ENCODE data around the gene PDLIM1. TPM values are rescaled to one million over a fixed set of nuclear protein-coding genes. Genes with fewer than 3 reads are reported as not detected.
A peak's percentile ranks its signal among the peaks of the same experiment; 100 is the strongest.

Gene PDLIM1
- total RNA-seq (7.3 TPM), polyA plus RNA-seq (1 to 10 TPM in 2 of 4 donors, under 1 TPM in 1, not detected in 1; 0.83 to 3.5 (median 1.8) TPM)

- Mint-ChIP-seq H3K9me3 (peaks cover 0 to 2% (median 0%) of the 10 kb centered on the region in 7 donors), H3K36me3 (no peaks in the 10 kb centered on the region), H3K27ac (peak within 1 kb of the TSS in 1 of 3 donors; percentile 48), H3K27me3 (peaks cover 61% of the 10 kb centered on the region), H3K4me1 (peaks cover 0 to 32% (median 6%) of the 10 kb centered on the region in 4 donors), H3K4me3 (peak within 1 kb of the TSS; percentile 6 to 82 (median 67))
- Histone ChIP-seq H3K4me1 (ENCODE audit: control insufficient read depth, insufficient read depth, low read length, poor library complexity, severe bottlenecking) (peaks cover 14% of the 10 kb centered on the region), H3K36me3 (ENCODE audit: control insufficient read depth, insufficient read depth, low read length) (no peaks in the 10 kb centered on the region), H3K4me3 (ENCODE audit: low read depth, low read length) (no peak within 1 kb of the TSS), H3K27me3 (ENCODE audit: control insufficient read depth, insufficient read depth, low read length) (peaks cover 22% of the 10 kb centered on the region), H3K27ac (ENCODE audit: insufficient read depth, low read length, poor library complexity, severe bottlenecking) (no peak within 1 kb of the TSS), H3K9me3 (ENCODE audit: control insufficient read depth in 2 of 2, low read length in 2 of 2) (no peaks in the 10 kb centered on the region)
- DNase-seq (peak in 1 of 3 donors; percentile 53), ATAC-seq (ENCODE audit: low read depth in 2 of 2) (peak; percentile 57 to 58)
Observed at GRCh38 chr10:95290461-95291364, at the start of gene PDLIM1. Gene PDLIM1, minus strand, starts transcription at chr10:95291003. Its CDS starts 88 bp downstream, at chr10:95290915.

- Histone ChIP-seq H3K4me1 (ENCODE audit: control insufficient read depth, insufficient read depth, low read length, poor library complexity, severe bottlenecking) (no peaks in the 10 kb centered on the region), H3K9me3 (ENCODE audit: control insufficient read depth in 2 of 2, low read length in 2 of 2) (no peaks in the 10 kb centered on the region), H3K4me3 (ENCODE audit: low read depth, low read length) (no peak overlapping the region), H3K27ac (ENCODE audit: insufficient read depth, low read length, poor library complexity, severe bottlenecking) (no peak overlapping the region), H3K27me3 (ENCODE audit: control insufficient read depth, insufficient read depth, low read length) (peaks cover 2% of the 10 kb centered on the region), H3K36me3 (ENCODE audit: control insufficient read depth, insufficient read depth, low read length) (no peaks in the 10 kb centered on the region)
- ATAC-seq (ENCODE audit: low read depth in 2 of 2) (no peak), DNase-seq (no peak)
- Mint-ChIP-seq H3K4me3 (no peak overlapping the region), H3K4me1 (no peaks in the 10 kb centered on the region), H3K36me3 (no peaks in the 10 kb centered on the region), H3K9me3 (no peaks in the 10 kb centered on the region), H3K27ac (no peak overlapping the region), H3K27me3 (peaks cover 2% of the 10 kb centered on the region)
Observed at GRCh38 chr10:95339863-95340262, 49.1 kb upstream of the PDLIM1 start.

- DNase-seq (no peak), ATAC-seq (ENCODE audit: low read depth in 2 of 2) (no peak)
- no peak overlapping the region for H3K4me3 ChIP-seq (ENCODE audit: low read depth, low read length)
- no peak overlapping the region for H3K27ac Mint-ChIP-seq
- peaks cover 4% of the 10 kb centered on the region for H3K27me3 Mint-ChIP-seq
- H3K4me1 ChIP-seq (ENCODE audit: control insufficient read depth, insufficient read depth, low read length, poor library complexity, severe bottlenecking) = no peaks in the 10 kb centered on the region
- no peaks in the 10 kb centered on the region for H3K9me3 ChIP-seq (ENCODE audit: control insufficient read depth in 2 of 2, low read length in 2 of 2)
- H3K36me3 Mint-ChIP-seq = no peaks in the 10 kb centered on the region
- no peak overlapping the region for H3K4me3 Mint-ChIP-seq
- peaks cover 2% of the 10 kb centered on the region for H3K27me3 ChIP-seq (ENCODE audit: control insufficient read depth, insufficient read depth, low read length)
- H3K9me3 Mint-ChIP-seq = no peaks in the 10 kb centered on the region
- H3K27ac ChIP-seq (ENCODE audit: insufficient read depth, low read length, poor library complexity, severe bottlenecking) = no peak overlapping the region
- no peaks in the 10 kb centered on the region for H3K4me1 Mint-ChIP-seq
- no peaks in the 10 kb centered on the region for H3K36me3 ChIP-seq (ENCODE audit: control insufficient read depth, insufficient read depth, low read length)
Observed at GRCh38 chr10:95337423-95338160, 46.8 kb upstream of the PDLIM1 start.

GRCh38 chr10:95336702-95337101, 45.9 kb upstream of the PDLIM1 start:
- peaks cover 2% of the 10 kb centered on the region for H3K27me3 ChIP-seq (ENCODE audit: control insufficient read depth, insufficient read depth, low read length)
- no peak overlapping the region for H3K4me3 Mint-ChIP-seq
- H3K9me3 ChIP-seq (ENCODE audit: control insufficient read depth in 2 of 2, low read length in 2 of 2) = no peaks in the 10 kb centered on the region
- H3K27ac Mint-ChIP-seq = no peak overlapping the region
- no peak for ATAC-seq (ENCODE audit: low read depth in 2 of 2)
- H3K4me3 ChIP-seq (ENCODE audit: low read depth, low read length) = no peak overlapping the region
- no peaks in the 10 kb centered on the region for H3K36me3 ChIP-seq (ENCODE audit: control insufficient read depth, insufficient read depth, low read length)
- no peaks in the 10 kb centered on the region for H3K4me1 Mint-ChIP-seq
- no peaks in the 10 kb centered on the region for H3K4me1 ChIP-seq (ENCODE audit: control insufficient read depth, insufficient read depth, low read length, poor library complexity, severe bottlenecking)
- peaks cover 4% of the 10 kb centered on the region for H3K27me3 Mint-ChIP-seq
- H3K9me3 Mint-ChIP-seq = peaks cover 0 to 2% (median 0%) of the 10 kb centered on the region in 7 donors
- no peaks in the 10 kb centered on the region for H3K36me3 Mint-ChIP-seq
- DNase-seq = no peak
- H3K27ac ChIP-seq (ENCODE audit: insufficient read depth, low read length, poor library complexity, severe bottlenecking) = no peak overlapping the region

GRCh38 chr10:95335933-95336699, 45.3 kb upstream of the PDLIM1 start:
- ATAC-seq (ENCODE audit: low read depth in 2 of 2) = no peak
- no peaks in the 10 kb centered on the region for H3K36me3 Mint-ChIP-seq
- no peak overlapping the region for H3K4me3 ChIP-seq (ENCODE audit: low read depth, low read length)
- H3K9me3 ChIP-seq (ENCODE audit: control insufficient read depth in 2 of 2, low read length in 2 of 2) = no peaks in the 10 kb centered on the region
- no peaks in the 10 kb centered on the region for H3K4me1 Mint-ChIP-seq
- no peak overlapping the region for H3K4me3 Mint-ChIP-seq
- peaks cover 0 to 2% (median 0%) of the 10 kb centered on the region in 7 donors for H3K9me3 Mint-ChIP-seq
- peaks cover 4% of the 10 kb centered on the region for H3K27me3 Mint-ChIP-seq
- H3K4me1 ChIP-seq (ENCODE audit: control insufficient read depth, insufficient read depth, low read length, poor library complexity, severe bottlenecking) = no peaks in the 10 kb centered on the region
- H3K27ac ChIP-seq (ENCODE audit: insufficient read depth, low read length, poor library complexity, severe bottlenecking) = no peak overlapping the region
- peaks cover 2% of the 10 kb centered on the region for H3K27me3 ChIP-seq (ENCODE audit: control insufficient read depth, insufficient read depth, low read length)
- no peaks in the 10 kb centered on the region for H3K36me3 ChIP-seq (ENCODE audit: control insufficient read depth, insufficient read depth, low read length)
- no peak for DNase-seq
- H3K27ac Mint-ChIP-seq = no peak overlapping the region

GRCh38 chr10:95334805-95335144, 44.0 kb upstream of the PDLIM1 start:
- Histone ChIP-seq H3K36me3 (ENCODE audit: control insufficient read depth, insufficient read depth, low read length) (no peaks in the 10 kb centered on the region), H3K27ac (ENCODE audit: insufficient read depth, low read length, poor library complexity, severe bottlenecking) (no peak overlapping the region), H3K4me3 (ENCODE audit: low read depth, low read length) (no peak overlapping the region), H3K27me3 (ENCODE audit: control insufficient read depth, insufficient read depth, low read length) (peaks cover 2% of the 10 kb centered on the region), H3K4me1 (ENCODE audit: control insufficient read depth, insufficient read depth, low read length, poor library complexity, severe bottlenecking) (no peaks in the 10 kb centered on the region), H3K9me3 (ENCODE audit: control insufficient read depth in 2 of 2, low read length in 2 of 2) (no peaks in the 10 kb centered on the region)
- no peak for DNase-seq
- no peak for ATAC-seq (ENCODE audit: low read depth in 2 of 2)
- no peak overlapping the region for H3K4me3 Mint-ChIP-seq
- H3K4me1 Mint-ChIP-seq = no peaks in the 10 kb centered on the region
- peaks cover 4% of the 10 kb centered on the region for H3K27me3 Mint-ChIP-seq
- H3K27ac Mint-ChIP-seq = no peak overlapping the region
- H3K36me3 Mint-ChIP-seq = no peaks in the 10 kb centered on the region
- H3K9me3 Mint-ChIP-seq = peaks cover 0 to 2% (median 0%) of the 10 kb centered on the region in 7 donors

GRCh38 chr10:95333997-95334804, 43.4 kb upstream of the PDLIM1 start:
- Mint-ChIP-seq H3K9me3 (peaks cover 0 to 2% (median 0%) of the 10 kb centered on the region in 7 donors), H3K4me1 (no peaks in the 10 kb centered on the region), H3K27me3 (peaks cover 4% of the 10 kb centered on the region), H3K36me3 (no peaks in the 10 kb centered on the region), H3K27ac (no peak overlapping the region), H3K4me3 (no peak overlapping the region)
- H3K4me3 ChIP-seq (ENCODE audit: low read depth, low read length) = no peak overlapping the region
- H3K4me1 ChIP-seq (ENCODE audit: control insufficient read depth, insufficient read depth, low read length, poor library complexity, severe bottlenecking) = no peaks in the 10 kb centered on the region
- DNase-seq (no peak), ATAC-seq (ENCODE audit: low read depth in 2 of 2) (no peak)
- no peak overlapping the region for H3K27ac ChIP-seq (ENCODE audit: insufficient read depth, low read length, poor library complexity, severe bottlenecking)
- peaks cover 2% of the 10 kb centered on the region for H3K27me3 ChIP-seq (ENCODE audit: control insufficient read depth, insufficient read depth, low read length)
- H3K36me3 ChIP-seq (ENCODE audit: control insufficient read depth, insufficient read depth, low read length) = no peaks in the 10 kb centered on the region
- no peaks in the 10 kb centered on the region for H3K9me3 ChIP-seq (ENCODE audit: control insufficient read depth in 2 of 2, low read length in 2 of 2)
